Activated B cell treated with CpG ODN at 0.5 μM for 24 hours (primary cell): Measurements from ENCODE around the gene TFEB. TPM values are rescaled to one million over a fixed set of nuclear protein-coding genes. Genes with fewer than 3 reads are reported as not detected.

Source experiments
- ATAC-seq: fragments of 200-7000 bp; cut with Tn5 transposase; one replicate; pipeline ENCODE4 v1.10.0; 2021; ENCODE audit warnings: low read depth, mild to moderate bottlenecking, moderate library complexity
- CTCF ChIA-PET: fragments of 350-600 bp; sonication (Branson Sonifier 250); formaldehyde crosslinking; loops from one replicate; lab custom pipeline; 2021; ENCODE audit warnings: antibody characterized with exemption; lab: Charles Lee
- POLR2A ChIA-PET: fragments of 350-600 bp; sonication (Branson Sonifier 250); formaldehyde crosslinking; loops from one replicate; lab custom pipeline; 2021; ENCODE audit warnings: antibody characterized with exemption; lab: Charles Lee
- DNase-seq: peaks from one replicate; pipeline ENCODE4 v3.0.0; 2022
- H3K27ac Mint-ChIP-seq: one replicate; pipeline ENCODE4 v1.8.0; 2020; ENCODE audit warnings: mixed read lengths
- H3K27me3 Mint-ChIP-seq: one replicate; pipeline ENCODE4 v1.8.0; 2021; ENCODE audit warnings: mixed read lengths
- H3K36me3 Mint-ChIP-seq: one replicate; pipeline ENCODE4 v1.8.0; 2021; ENCODE audit warnings: low read depth, mixed read lengths
- H3K4me1 Mint-ChIP-seq: one replicate; pipeline ENCODE4 v1.8.0; 2021; ENCODE audit warnings: mixed read lengths
- H3K4me3 Mint-ChIP-seq: one replicate; pipeline ENCODE4 v1.8.0; 2020; ENCODE audit warnings: mild to moderate bottlenecking, mixed read lengths
- H3K9me3 Mint-ChIP-seq: one replicate; pipeline ENCODE4 v1.8.0; 2020; ENCODE audit warnings: mixed read lengths
- intact Hi-C: fragments of 100-400 bp; cut with micrococcal nuclease; formaldehyde crosslinking; loops from one replicate; pipeline ENCODE4 v1.15.1; 2024
- total RNA-seq: library from RNA; stranded (reverse); gene quantifications from 2 replicates; pipeline ENCODE4 v1.2.3, GENCODE V29; 2022
- TF ChIP-seq, protein P1 (sequence below): fragments of 200-600 bp; IDR thresholded peaks from one replicate; pipeline ENCODE4 v1.8.0; 2022; ENCODE audit warnings: antibody characterized with exemption, mild to moderate bottlenecking

TFEB gene
- total RNA-seq, 1 donor from 2014 or later = 203 TPM

DNA sequence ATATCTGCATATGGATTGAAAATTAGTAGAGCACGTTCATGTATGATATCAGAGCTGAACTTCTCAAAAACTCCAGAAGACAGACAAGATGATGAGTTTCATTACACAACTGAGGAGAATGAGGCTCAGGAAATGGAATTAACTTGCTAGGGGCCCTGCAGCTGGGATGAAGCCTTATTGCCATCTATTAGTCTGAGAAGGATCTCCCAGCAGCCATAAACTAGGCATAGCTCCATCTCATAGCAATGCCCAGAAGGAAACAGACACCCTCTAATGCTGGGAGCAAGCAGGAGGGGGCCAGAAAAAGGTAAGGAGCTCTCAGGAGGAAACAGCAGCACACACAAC, 18.0 kb downstream of the TFEB start:
- ATAC-seq (no peak), DNase-seq (no peak)
- H3K4me1 Mint-ChIP-seq = peaks cover 99% of the 10 kb centered on the region
- no peaks in the 10 kb centered on the region for H3K27me3 Mint-ChIP-seq
- peaks cover 46% of the 10 kb centered on the region for H3K36me3 Mint-ChIP-seq
- intact Hi-C loops = loop anchor here (1.0 to 2.0 kb wide), 2 partner anchors 11 to 15 kb away; no protein-coding TSS in a partner anchor
- no peaks in the 10 kb centered on the region for H3K9me3 Mint-ChIP-seq
- ChIA-PET POLR2A (interaction anchor here (0.6 to 29.1 kb wide), 4 partner anchors 13 to 377 kb away, joined by 3 to 1669 read pairs (median 277); partner anchors contain the start of genes TFEB and TOMM6), CTCF (interaction anchor here (1.3 to 5.2 kb wide), 3 partner anchors 12 to 32 kb away, joined by 5 to 44 read pairs (median 23); no protein-coding TSS in a partner anchor)
- TF ChIP-seq, protein P1, sequence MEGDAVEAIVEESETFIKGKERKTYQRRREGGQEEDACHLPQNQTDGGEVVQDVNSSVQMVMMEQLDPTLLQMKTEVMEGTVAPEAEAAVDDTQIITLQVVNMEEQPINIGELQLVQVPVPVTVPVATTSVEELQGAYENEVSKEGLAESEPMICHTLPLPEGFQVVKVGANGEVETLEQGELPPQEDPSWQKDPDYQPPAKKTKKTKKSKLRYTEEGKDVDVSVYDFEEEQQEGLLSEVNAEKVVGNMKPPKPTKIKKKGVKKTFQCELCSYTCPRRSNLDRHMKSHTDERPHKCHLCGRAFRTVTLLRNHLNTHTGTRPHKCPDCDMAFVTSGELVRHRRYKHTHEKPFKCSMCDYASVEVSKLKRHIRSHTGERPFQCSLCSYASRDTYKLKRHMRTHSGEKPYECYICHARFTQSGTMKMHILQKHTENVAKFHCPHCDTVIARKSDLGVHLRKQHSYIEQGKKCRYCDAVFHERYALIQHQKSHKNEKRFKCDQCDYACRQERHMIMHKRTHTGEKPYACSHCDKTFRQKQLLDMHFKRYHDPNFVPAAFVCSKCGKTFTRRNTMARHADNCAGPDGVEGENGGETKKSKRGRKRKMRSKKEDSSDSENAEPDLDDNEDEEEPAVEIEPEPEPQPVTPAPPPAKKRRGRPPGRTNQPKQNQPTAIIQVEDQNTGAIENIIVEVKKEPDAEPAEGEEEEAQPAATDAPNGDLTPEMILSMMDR = no peak
- peak overlapping the region; percentile 66 for H3K4me3 Mint-ChIP-seq
- peak overlapping the region; percentile 93 for H3K27ac Mint-ChIP-seq

DNA sequence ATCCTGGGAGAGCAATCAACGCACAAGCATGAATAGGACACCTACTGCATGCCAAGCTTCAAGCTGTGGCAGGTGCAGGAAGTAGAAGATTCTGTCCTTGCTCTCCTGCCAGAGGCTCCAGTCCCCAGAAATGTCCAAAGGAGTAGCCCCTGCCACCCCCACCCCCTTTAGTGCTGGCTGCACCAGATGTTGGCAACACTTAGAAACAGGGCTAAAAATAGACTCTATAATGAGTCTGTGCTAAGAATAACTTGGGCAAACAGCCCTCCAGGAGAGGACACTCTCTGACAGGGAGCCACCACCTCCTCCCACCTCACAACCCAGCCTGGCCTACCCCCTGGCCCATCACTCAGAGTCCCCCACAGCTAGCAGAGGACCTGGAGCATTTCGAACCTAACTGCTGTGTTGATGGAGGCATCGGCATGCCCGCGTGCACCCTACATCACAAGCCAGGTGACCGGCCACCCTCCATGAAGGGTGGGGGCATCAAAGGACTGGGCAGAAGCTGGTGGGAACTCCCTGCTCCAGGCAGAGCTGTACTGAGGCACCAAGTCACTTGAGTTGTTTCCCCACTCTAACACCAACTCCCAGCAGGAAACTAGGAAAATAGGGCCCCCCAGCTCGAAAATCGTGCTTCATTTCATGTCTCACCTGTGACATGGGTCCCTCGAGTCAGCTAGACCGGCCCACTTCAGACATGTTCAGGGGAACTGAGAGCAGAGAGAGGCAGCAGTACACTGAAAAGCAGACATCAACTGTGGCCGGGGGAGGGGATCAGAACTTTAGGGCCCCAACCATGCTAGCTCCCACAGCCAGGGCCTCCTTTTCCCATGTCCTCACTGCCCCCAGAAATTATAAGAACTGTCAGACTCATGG, 18.7 kb downstream of the TFEB start:
- TF ChIP-seq, protein P1 = no peak
- intact Hi-C loops = loop anchor here (1.0 to 2.0 kb wide), 2 partner anchors 10 to 16 kb away; no protein-coding TSS in a partner anchor
- no peaks in the 10 kb centered on the region for H3K27me3 Mint-ChIP-seq
- ChIA-PET CTCF (interaction anchor here (1.0 to 5.2 kb wide), 5 partner anchors 11 to 387 kb away, joined by 3 to 44 read pairs (median 5); no protein-coding TSS in a partner anchor), POLR2A (interaction anchor here (0.6 to 29.1 kb wide), 6 partner anchors 9 to 378 kb away, joined by 3 to 1669 read pairs (median 6); partner anchors contain the start of genes TFEB and TOMM6)
- H3K27ac Mint-ChIP-seq = peak overlapping the region; percentile 93
- no peaks in the 10 kb centered on the region for H3K9me3 Mint-ChIP-seq
- H3K4me3 Mint-ChIP-seq = peak overlapping the region; percentile 66
- ATAC-seq (no peak), DNase-seq (no peak)
- H3K4me1 Mint-ChIP-seq = peaks cover 98% of the 10 kb centered on the region
- H3K36me3 Mint-ChIP-seq = peaks cover 48% of the 10 kb centered on the region

DNA sequence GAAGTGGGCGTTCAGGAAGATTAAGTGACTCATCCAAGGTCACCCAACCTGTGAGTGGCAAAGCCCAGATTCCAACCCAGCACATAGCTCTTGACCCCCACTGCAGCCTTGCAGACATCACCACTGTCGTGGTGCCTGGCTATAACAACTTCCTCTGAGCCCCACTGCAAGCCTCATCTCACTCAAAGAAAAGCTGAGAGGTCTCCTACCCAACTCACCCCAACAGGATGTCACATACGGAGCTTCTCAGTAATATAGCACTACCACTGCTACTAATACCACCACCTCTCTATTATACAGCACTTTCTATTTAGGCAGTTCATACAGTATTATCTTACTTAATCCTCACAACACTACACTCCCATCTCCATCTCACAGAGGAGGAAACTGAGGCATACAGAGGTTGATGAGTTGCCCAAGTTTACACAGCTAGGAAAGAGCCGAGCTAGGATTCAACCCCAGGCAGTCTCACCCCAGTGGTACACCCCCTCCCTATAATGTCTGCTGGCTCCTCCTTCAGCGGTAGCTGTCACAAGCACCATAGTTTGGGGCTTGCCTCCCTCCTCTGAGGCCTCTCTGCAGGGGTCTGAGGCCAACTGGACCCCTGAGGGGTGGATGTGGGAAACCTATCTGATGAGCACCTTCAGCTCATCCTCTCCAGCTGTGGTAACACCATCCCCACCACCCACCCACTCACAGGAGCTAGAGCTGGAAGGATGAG, 19.5 kb downstream of the TFEB start:
- Mint-ChIP-seq H3K36me3 (peaks cover 50% of the 10 kb centered on the region), H3K27me3 (no peaks in the 10 kb centered on the region), H3K27ac (peak overlapping the region; percentile 93), H3K9me3 (no peaks in the 10 kb centered on the region), H3K4me3 (peak overlapping the region; percentile 72), H3K4me1 (peaks cover 97% of the 10 kb centered on the region)
- DNase-seq (no peak), ATAC-seq (peak; percentile 21)
- intact Hi-C loops = loop anchor here (2.0 kb wide), 1 partner anchor 17 kb away; no protein-coding TSS in a partner anchor
- CTCF ChIA-PET = interaction anchor here (0.6 to 5.2 kb wide), 6 partner anchors 8 to 388 kb away, joined by 3 to 44 read pairs (median 4); no protein-coding TSS in a partner anchor
- POLR2A ChIA-PET = interaction anchor here (0.6 to 29.1 kb wide), 7 partner anchors 7 to 1515 kb away, joined by 3 to 1669 read pairs (median 9); partner anchors contain the start of gene TFEB
- TF ChIP-seq, protein P1 = no peak

DNA sequence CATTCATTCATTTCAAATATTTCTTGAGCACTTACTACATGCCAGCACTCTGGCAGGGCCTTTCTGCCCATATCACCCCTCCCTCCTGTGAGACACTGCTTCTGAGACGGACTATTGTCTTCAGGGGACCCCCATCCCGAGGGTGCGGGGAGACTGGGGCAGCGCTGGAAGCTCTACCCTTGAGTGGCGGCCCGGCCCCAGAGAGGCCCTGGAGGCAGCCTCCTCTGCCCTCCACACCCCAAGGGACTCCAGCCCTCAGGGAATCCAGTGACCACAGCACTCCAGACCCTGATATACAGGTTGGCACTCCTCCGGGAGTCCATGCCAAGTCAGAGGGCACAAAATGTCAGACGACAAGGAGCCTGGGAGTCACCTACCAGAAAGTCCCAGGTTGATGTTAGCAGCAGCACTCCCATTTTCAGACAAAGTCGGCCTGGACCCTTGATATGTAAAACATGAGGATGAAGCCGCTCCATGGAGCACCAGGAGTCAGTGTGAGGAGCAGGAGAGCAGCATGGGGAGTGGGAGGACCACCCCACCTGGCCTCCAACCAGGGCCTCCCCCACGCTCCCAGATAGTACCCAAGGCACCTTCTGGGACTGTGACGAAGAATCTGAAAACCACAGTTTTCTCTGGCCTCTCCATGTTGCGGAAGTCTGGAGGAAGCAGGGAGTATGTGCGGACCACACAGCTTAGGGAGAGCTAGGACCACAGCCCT, 20.7 kb downstream of the TFEB start:
- Mint-ChIP-seq H3K27ac (peak overlapping the region; percentile 90), H3K9me3 (no peaks in the 10 kb centered on the region), H3K36me3 (peaks cover 61% of the 10 kb centered on the region), H3K4me1 (peaks cover 97% of the 10 kb centered on the region), H3K27me3 (no peaks in the 10 kb centered on the region), H3K4me3 (peak overlapping the region; percentile 70)
- POLR2A ChIA-PET = interaction anchor here (2.0 to 29.1 kb wide), 4 partner anchors 8 to 18 kb away, joined by 9 to 1669 read pairs (median 309); partner anchors contain the start of gene TFEB
- DNase-seq (no peak), ATAC-seq (no peak)
- intact Hi-C loops = no loop called here
- CTCF ChIA-PET = interaction anchor here (2.1 to 5.2 kb wide), 4 partner anchors 8 to 20 kb away, joined by 12 to 44 read pairs (median 18); partner anchors contain the start of gene TFEB
- TF ChIP-seq, protein P1 = no peak
